HG02571 (cell line): ENCODE results near the gene SCAPER.
"Not testable (repeated sequence)": the region's sequence is repeated elsewhere in the genome, so short reads cannot be mapped to it uniquely, and the experiment has no call there.

ENCODE experiments used
- ATAC-seq: cut with Tn5 transposase; IDR thresholded peaks from one replicate; pipeline ENCODE4 v1.9.1; 2021; ENCODE audit warnings: mild to moderate bottlenecking, moderate library complexity; ENCODE audit not compliant: unreplicated experiment

SCAPER gene

GRCh38 chr15:76433036-76433435 lies 472.1 kb downstream of the SCAPER start:
- not testable (repeated sequence) for ATAC-seq

- ATAC-seq = no peak
Measured at GRCh38 chr15:76432604-76433003, 472.5 kb downstream of the SCAPER start.

GRCh38 chr15:76431971-76432370 lies 473.2 kb downstream of the SCAPER start:
- no peak for ATAC-seq

- ATAC-seq = not testable (repeated sequence)
Measured at GRCh38 chr15:76430711-76431110, 474.4 kb downstream of the SCAPER start.

- ATAC-seq = no peak
Measured at GRCh38 chr15:76429661-76430060, 475.5 kb downstream of the SCAPER start.

GRCh38 chr15:76426941-76427340 lies 478.2 kb downstream of the SCAPER start:
- ATAC-seq = no peak

GRCh38 chr15:76418352-76419140 lies 486.6 kb downstream of the SCAPER start:
- ATAC-seq = no peak

- ATAC-seq = no peak
Measured at GRCh38 chr15:76401285-76401684, 503.9 kb downstream of the SCAPER start.

GRCh38 chr15:76398317-76399104 lies 506.6 kb downstream of the SCAPER start:
- ATAC-seq = no peak

GRCh38 chr15:76393614-76394013 lies 511.5 kb downstream of the SCAPER start:
- ATAC-seq = no peak

- no peak for ATAC-seq
Measured at GRCh38 chr15:76391847-76392246, 513.3 kb downstream of the SCAPER start.

GRCh38 chr15:76391309-76391708 lies 513.8 kb downstream of the SCAPER start:
- ATAC-seq = no peak

- ATAC-seq = no peak
Measured at GRCh38 chr15:76390571-76390970, 514.6 kb downstream of the SCAPER start.

- ATAC-seq = no peak
Measured at GRCh38 chr15:76386926-76387325, 518.2 kb downstream of the SCAPER start.

- no peak for ATAC-seq
Measured at GRCh38 chr15:76386178-76386577, 519.0 kb downstream of the SCAPER start.

- ATAC-seq = no peak
Measured at GRCh38 chr15:76384409-76384808, 520.7 kb downstream of the SCAPER start.

GRCh38 chr15:76382987-76383728 lies 522.0 kb downstream of the SCAPER start:
- ATAC-seq = no peak

- no peak for ATAC-seq
Measured at GRCh38 chr15:76381366-76381765, 523.8 kb downstream of the SCAPER start.

GRCh38 chr15:76380249-76380648 lies 524.9 kb downstream of the SCAPER start:
- ATAC-seq = no peak

- ATAC-seq = no peak
Measured at GRCh38 chr15:76378691-76379090, 526.4 kb downstream of the SCAPER start.

- ATAC-seq = no peak
Measured at GRCh38 chr15:76377751-76378150, 527.4 kb downstream of the SCAPER start.
